NOMO-1 treated with dmso at 0.1 percent for 144 hours (cell line): Measurements from ENCODE around the gene TUG1.

ENCODE experiments used
- DNase-seq: peaks from one replicate; lab custom pipeline; 2025; ENCODE audit not compliant: unreplicated experiment; lab: John Stamatoyannopoulos, UW

TUG1 gene

DNA sequence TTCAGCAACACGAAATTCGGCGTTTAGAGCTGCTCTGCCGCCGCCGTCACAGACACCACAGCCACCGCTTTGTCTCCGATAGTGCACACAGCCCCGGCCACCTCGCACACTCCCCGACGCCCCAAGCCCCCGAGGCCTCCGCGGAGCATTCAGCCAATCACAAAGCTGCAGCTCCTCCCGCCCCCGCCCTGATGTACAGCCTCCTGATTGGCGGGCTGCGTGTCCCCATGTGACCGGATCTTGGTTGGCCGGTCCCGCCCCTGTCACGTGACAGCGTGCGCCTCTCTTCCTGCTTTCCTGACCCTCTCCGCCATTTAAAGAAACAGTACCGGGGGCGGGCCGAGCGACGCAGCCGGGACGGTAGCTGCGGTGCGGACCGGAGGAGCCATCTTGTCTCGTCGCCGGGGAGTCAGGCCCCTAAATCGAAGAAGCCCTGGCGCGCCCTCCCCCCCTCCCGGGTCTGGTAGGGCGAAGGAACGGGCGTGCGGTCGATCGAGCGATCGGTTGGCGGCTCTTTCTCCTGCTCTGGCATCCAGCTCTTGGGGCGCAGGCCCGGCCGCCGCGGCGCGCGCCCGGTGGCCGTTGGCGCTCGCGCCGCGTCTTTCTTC is at the start of gene TUG1:
Gene TUG1, plus strand, starts transcription at position 342 of the 608 bp plus-strand sequence.
- peak; percentile 91 for DNase-seq

DNA sequence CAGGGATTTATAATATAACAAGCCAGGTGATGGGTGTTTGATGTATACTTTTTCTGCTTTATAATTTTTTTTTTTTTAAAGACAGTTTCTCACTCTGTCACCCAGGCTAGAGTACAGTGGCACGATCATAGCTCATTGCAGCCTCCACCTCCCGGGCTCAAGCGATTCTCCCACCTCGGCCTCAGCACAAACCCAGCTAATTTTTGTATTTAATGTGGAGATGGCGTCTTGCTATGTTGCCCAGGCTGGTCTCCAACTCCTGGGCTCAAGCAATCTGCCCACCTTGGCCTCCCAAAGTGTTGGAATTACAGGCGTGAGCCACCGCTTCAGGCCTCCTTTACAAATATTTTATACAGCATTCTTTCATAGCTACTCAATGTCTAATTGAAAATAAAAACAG is 49.1 kb upstream of the TUG1 start:
- no peak for DNase-seq

- peak; percentile 28 for DNase-seq
Measured at GRCh38 chr22:30920407-30920806, 48.7 kb upstream of the TUG1 start.

GRCh38 chr22:30921108-30921507 is 48.0 kb upstream of the TUG1 start:
- no peak for DNase-seq

DNA sequence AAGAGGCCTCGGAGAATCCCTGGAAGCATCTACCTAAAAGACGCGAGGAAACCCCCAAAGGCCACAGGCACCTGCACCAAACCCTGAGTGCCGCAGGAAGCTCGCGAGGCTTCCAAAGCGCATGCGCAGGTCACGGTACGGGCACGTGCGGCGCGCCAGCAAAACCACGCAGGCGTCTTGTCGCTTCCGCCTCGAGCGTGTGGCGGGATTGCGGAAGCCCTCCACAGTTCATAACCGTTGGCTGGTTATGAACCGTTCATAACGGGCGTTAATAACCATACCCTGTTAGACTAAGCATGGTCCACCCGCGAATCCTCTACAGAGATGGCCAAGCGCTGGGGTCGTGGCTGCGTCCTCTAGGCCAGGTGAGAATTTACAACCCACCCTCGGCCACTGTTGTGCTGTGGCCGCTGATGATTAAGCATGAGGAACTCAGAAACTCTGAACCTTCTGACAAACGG is 46.9 kb upstream of the TUG1 start:
- peak; percentile 51 for DNase-seq

GRCh38 chr22:30923168-30923900 is 45.7 kb upstream of the TUG1 start:
- DNase-seq = no peak

DNA sequence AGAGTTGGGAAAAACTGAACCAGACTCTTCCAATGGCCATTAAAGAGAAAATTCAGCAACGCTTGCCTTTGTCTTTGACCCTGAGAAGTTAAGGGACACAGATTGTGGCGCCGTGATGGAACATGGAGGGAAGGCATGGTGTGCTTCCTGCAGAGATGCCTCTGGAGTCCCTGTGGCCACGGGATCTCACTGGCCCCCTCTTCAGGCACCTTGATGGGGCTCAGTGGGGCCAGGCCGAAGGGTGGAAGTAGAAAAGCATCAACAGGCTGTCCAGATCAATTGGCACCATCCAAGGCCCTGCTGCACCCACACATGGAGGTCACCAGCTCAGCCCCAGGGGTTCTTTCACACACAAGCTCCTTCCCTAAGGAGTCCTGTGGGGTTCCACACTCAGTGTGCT is 43.4 kb upstream of the TUG1 start:
- DNase-seq = no peak

- no peak for DNase-seq
Measured at GRCh38 chr22:30926706-30927105, 42.4 kb upstream of the TUG1 start.

GRCh38 chr22:30927806-30928205 is 41.3 kb upstream of the TUG1 start:
- DNase-seq = no peak

DNA sequence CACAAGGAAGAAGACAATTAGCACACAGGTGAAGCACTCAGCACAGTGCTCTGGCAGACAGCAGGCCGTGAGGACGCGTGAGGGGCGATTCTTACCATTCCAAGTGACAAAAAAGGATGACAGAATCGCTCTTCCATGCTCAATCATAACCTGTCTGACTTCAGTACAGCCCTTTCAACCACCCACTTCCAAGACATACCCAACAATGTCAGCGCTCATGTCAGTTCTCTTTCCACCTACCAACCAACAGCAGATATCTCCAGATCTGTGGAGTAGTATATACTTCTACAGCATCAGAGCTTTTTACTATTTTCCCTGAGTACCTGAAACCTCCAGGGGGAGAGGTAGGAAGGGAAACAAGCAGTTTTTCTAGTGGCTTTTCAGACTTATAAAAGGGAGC is 40.7 kb upstream of the TUG1 start:
- DNase-seq = no peak

DNA sequence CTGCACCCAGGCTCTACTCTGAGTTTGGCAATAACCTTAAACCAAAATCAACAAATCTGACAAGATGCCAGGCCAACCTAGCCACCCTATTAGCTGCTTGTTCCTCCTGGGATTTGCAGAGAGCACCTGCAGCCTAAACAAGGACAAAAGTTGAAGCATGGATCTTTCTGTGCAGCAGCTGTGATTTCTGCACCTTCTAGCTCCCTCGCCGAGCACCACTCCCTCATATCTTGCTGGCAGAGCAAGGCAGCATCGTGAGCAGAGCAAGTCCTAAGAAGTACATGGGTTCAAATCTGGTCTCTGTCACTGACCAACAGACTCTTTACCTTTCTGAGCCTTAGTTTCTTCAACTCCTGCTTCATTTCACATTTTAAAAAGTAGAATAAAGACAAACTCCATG is 38.8 kb upstream of the TUG1 start:
- no peak for DNase-seq

- DNase-seq = no peak
Measured at GRCh38 chr22:30931541-30932300, 37.3 kb upstream of the TUG1 start.

- DNase-seq = no peak
Measured at GRCh38 chr22:30932661-30933060, 36.4 kb upstream of the TUG1 start.

DNA sequence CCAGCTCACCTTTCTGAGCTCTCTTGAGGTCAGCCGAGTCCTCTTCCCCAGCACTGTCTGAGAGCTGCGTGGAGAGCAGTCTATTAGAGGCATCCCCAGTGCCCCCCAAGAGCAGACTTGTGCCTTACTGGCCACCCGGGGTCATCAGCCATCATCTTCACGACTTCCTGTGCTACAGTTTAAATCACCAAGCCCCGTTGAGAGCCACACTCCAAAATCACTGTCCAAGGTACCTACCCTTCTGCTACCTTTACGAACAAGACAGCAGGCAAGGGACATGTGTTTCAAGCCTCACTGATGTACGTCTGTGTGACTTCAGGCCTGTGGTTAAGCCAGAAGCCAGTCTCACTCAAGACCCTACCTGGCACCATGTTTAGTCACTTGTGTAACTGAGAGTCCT is 35.6 kb upstream of the TUG1 start:
- DNase-seq = no peak

DNA sequence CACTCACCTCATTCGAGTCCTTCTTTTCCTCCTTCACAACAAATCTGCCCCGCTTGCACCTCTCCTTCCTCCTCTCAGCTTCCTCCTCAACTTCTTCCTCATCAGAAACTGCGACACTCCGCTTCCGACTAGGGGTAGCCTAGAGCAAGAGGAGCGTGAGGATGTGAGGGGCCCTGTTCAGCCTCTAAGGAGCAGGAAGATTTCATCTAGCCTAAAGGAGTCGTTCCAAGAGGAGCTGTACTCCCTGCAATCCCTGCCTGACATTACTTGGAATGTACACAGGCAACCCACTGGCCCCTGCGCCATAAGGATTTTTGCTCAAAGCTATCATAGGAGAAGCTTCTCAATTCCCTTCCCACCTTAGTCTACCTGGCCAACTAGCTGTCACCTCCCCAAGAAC is 35.0 kb upstream of the TUG1 start:
- no peak for DNase-seq

DNA sequence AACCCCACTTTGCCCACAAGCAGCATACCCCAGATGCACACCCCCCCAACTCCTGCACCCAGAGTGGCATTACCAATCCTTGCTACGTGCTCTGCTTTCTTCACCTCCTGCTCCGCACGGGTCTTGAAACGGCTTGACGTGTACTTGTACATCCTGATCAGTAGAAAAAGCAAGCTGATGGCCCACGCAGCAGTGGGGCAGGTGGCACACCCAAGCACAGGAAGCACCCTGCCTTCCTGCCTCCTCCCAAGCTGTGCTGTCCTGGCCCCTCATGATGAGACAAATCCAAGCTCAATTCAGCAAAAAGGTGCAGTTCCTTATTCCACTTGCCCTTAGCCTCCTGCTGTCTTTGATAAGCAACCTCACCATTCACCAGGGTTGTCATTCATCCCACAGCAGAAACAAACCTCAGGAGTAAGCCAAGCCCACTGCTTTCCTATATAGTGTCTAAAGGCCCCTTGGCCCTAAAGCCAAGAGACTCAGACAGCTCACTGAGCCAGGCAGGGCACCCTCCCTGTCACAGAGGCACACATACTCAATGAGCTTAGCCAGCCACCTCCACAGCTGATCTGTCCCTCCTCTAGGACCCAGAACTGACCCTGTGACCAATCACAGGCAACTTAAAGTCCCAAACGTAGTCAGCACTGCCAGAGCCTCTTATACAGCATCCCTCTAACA is 28.2 kb upstream of the TUG1 start:
- DNase-seq = no peak

- DNase-seq = no peak
Measured at GRCh38 chr22:30941363-30941740, 27.7 kb upstream of the TUG1 start.

DNA sequence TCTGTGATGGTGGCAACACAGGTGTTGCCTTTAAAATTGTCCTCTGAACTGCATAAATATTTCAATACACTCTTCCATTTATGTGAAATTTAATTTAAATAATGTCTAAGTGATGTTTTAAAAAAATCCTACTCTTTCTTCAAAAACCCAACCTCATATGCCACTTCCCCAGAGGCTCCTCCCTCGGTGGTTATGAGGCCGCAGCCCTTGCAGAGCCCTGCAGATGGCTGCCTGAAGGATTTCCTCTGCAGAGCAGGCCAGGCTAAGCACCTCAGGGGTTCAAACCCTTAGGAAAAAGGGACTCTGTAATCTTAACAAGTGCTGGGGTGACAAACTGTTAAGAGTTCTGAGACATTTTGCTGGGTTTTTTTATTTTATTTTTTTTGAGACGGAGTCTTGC is 25.7 kb upstream of the TUG1 start:
- DNase-seq = no peak

- no peak for DNase-seq
Measured at GRCh38 chr22:30944986-30945385, 24.1 kb upstream of the TUG1 start.

DNA sequence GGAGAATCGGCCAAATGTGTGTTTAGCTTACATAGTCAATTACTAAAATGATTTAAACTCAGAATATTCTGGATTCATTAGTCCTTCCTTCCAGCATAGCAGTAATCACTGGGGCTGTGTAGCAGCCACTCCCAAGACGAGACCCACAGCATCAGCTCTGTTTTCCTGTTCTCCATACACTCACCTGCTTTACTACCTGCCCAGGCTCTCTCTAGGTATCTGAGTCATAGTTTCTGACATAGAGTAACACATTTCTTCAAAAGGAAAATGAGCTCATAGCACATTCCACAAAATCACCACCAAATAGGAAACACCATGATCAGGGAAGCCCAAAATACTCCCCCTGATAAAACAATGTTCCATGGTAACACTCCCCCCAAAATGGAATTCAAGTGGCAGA is 23.4 kb upstream of the TUG1 start:
- no peak for DNase-seq

DNA sequence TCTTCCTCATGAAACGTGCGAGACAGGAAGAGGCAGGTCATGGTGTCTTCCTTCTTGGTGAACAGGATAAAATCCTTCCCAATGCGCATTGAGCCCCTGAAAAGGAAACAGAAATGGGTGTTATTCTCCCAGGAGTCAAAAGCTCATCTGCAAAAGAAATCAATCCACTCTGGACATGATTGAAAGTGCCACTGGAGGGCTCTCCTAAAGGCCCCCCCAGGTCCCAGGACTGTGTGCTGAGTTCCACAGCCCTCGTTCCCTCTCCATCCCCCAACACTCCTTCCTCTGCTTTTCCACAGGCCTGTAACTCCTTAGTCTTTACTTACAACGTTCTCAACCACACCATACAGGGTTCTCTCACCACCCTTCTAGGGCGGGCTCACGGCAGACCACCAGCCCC is 22.7 kb upstream of the TUG1 start:
- no peak for DNase-seq
